Right lobe of liver (tissue), 6 donors: ENCODE measurements around the gene PACS2. TPM values are rescaled to one million over a fixed set of nuclear protein-coding genes. Genes with fewer than 3 reads are reported as not detected.
A peak's percentile ranks its signal among the peaks of the same experiment; 100 is the strongest.

Experiments used
- ATAC-seq, 4 donors: fragments of 200-7000 bp; cut with Tn5 transposase; one replicate each; pipeline ENCODE4 v1.9.1; 2020; ENCODE audit warnings: mild to moderate bottlenecking in 4 of 4, moderate library complexity in 4 of 4
- DNase-seq, 3 donors: peaks; one replicate each; pipeline ENCODE4 v3.0.0-alpha.2; 2020
- H3K27ac ChIP-seq, 3 donors: fragments of 200-600 bp; one replicate each; pipeline ENCODE4 v1.8.0; 2022
- H3K27me3 ChIP-seq, 2 donors: fragments of 200-600 bp; one replicate each; pipeline ENCODE4 v1.8.0; 2022
- H3K36me3 ChIP-seq, 4 donors: fragments of 200-600 bp; sonication (generic) in 1 of 4; one replicate each; pipeline versions ENCODE4 v1.5.1 to v1.8.0; 2017 to 2022; ENCODE audit warnings: control low read depth in 1 of 4
- H3K4me1 ChIP-seq, 4 donors: fragments of 200-600 bp; sonication (generic) in 1 of 4; one replicate each; pipeline versions ENCODE4 v1.5.1 to v1.8.0; 2017 to 2022; ENCODE audit warnings: control low read depth in 1 of 4
- H3K4me3 ChIP-seq, 3 donors: fragments of 200-600 bp; one replicate each; pipeline ENCODE4 v1.8.0; 2022
- H3K9me3 ChIP-seq, 4 donors: fragments of 200-600 bp; sonication (generic) in 1 of 4; one replicate each; pipeline versions ENCODE4 v1.5.1 to v1.8.0; 2017 to 2022; ENCODE audit warnings: control low read depth in 1 of 4
- POLR2A ChIP-seq: fragments of 450-650 bp; IDR thresholded peaks from one replicate; pipeline ENCODE4 v1.6.1; 2017; ENCODE audit warnings: antibody characterized with exemption, mild to moderate bottlenecking
- WGBS: methylation state at CpG from one replicate; pipeline ENCODE4 v1.1.6; 2018; ENCODE audit warnings: low coverage, low lambda C conversion rate; ENCODE audit not compliant: insufficient coverage; ENCODE audit errors: missing lambda C conversion rate; 5-methylcytosine and 5-hydroxymethylcytosine counted together
- intact Hi-C, 2 donors: fragments of 100-400 bp; cut with DNase I; formaldehyde crosslinking; loops; one replicate each; pipeline versions ENCODE4 v1.11.2 to v1.14.1; 2022
- total RNA-seq, 6 experiments: library from RNA; depleted of rRNA in 2 of 6; stranded (reverse); fragments of >200 nt in 2 of 6; fragmentation: NEBNext Ultra II Directional in 3 of 6; extraction: Animal tissue kit (Norgen Biotek cat#: 25700) in 3 of 6; gene quantifications; one replicate each; pipeline versions ENCODE4 v1.1.0 to v1.2.4, GENCODE V29; 2016 to 2023
- TF ChIP-seq, protein P1 (sequence below), 4 donors: fragments of 200-600 bp in 3 of 4; fragments of 450-650 bp in 1 of 4; IDR thresholded peaks; one replicate each; pipeline versions ENCODE4 v1.5.1 to v1.8.0; 2016 to 2022; ENCODE audit warnings: antibody characterized with exemption in 4 of 4, mild to moderate bottlenecking in 2 of 4
- donor health status: DM: no; HTN: yes; CAD: no.
- donor health status: DM: no; HTN: no; CAD: no.
- donor health status: DM: no; HTN: no; CAD: no.
- donor health status: DM: no; HTN: yes; CAD: no.
- donor health status: DM: no; HTN: yes; CAD: no.

The PACS2 gene
- total RNA-seq, 6 experiments from 2014 or later = 19.8 to 26.7 (median 21.5) TPM

DNA sequence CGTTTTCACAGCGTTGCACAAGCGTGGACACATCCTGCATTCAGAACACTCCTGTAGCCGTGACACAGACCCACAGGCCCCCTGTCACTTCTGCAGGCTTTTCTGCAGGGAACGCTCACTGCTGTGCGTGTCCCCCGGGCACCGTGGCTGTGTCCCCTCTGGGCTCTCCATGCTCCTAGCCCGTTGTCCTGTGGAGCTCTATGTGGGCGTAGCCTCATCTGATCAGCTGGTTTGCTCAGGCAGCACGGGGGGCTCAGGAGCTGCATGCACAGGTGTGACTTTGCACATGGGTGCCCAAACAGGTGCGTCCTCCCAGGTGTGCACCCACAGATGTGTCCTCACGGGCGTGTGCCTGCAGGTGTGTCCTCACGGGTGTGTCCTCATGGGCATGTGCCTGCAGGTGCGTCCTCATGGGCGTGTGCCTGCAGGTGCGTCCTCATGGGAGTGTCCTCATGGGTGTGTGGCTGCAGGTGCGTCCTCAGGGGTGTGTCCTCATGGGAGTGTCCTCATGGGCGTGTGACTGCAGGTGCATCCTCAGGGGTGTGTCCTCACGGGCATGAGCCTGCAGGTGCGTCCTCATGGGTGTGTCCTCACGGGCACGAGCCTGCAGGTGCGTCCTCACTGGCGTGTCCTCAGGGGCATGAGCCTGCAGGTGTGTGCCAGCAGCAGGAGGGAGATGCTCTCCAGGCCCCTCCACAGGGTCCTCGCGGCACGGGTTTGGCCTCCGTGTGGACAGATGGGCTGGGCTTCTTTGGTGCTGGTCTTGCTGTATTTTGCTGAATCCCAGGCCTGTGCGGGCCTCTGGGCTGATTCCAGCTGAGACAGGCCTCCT lies 122.6 kb downstream of the PACS2 start:
- no peak for ATAC-seq

DNA sequence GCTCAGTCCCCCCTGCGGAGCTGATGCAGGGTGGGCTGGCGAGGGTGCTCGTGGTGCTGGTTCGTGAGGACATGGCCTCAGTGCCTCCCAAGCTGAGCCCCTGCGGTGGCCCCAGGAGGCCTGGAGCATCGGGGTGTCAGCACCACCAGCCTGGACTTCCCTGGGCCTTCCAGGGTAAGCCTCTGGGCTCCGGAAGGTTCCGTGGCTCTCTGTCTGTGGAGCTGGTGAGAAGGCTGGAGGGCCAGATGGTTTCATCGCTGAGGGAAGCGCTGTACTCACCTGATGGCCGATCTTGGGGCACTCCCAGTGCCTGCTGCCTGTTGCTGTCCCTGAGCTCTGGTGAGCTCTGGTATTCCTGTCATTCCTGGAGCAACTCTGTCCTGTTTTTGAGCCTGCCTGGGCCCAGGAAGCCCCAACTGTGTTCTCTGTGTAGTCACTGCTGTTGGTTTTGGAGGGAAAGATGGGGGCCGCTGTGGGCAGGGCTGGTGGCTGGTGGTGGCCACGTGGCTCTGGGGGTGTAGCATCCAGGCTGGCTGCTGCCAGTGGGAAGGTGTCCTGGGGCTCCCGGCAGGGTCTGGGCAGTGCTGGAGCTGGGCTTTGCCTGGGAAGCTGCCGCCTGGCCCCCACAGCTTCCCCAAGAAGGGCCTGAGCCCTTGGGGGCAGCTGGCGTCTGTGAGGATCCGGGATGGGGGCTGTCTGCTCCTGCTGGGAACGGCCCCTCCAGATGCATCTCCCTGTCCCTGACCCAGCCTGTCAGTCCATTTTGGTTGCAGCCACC lies 123.4 kb downstream of the PACS2 start:
- TF ChIP-seq, protein P1, sequence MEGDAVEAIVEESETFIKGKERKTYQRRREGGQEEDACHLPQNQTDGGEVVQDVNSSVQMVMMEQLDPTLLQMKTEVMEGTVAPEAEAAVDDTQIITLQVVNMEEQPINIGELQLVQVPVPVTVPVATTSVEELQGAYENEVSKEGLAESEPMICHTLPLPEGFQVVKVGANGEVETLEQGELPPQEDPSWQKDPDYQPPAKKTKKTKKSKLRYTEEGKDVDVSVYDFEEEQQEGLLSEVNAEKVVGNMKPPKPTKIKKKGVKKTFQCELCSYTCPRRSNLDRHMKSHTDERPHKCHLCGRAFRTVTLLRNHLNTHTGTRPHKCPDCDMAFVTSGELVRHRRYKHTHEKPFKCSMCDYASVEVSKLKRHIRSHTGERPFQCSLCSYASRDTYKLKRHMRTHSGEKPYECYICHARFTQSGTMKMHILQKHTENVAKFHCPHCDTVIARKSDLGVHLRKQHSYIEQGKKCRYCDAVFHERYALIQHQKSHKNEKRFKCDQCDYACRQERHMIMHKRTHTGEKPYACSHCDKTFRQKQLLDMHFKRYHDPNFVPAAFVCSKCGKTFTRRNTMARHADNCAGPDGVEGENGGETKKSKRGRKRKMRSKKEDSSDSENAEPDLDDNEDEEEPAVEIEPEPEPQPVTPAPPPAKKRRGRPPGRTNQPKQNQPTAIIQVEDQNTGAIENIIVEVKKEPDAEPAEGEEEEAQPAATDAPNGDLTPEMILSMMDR (IDR thresholded peaks at IDR 0.05) = no peak
- TF ChIP-seq POLR2A = no peak

More for the DNA sequence above, 122.6 kb downstream of the PACS2 start:
- Histone ChIP-seq H3K9me3 (no peaks in the 10 kb centered on the region), H3K4me3 (no peak overlapping the region), H3K36me3 (no peaks in the 10 kb centered on the region), H3K27me3 (no peaks in the 10 kb centered on the region), H3K27ac (no peak overlapping the region), H3K4me1 (peaks cover 0 to 18% (median 9%) of the 10 kb centered on the region in 4 donors)
- WGBS = 93% methylated on average over 9 of the region's 31 CpGs
- TF ChIP-seq, protein P1 (IDR thresholded peaks at IDR 0.05) = no peak
- no peak for TF ChIP-seq POLR2A
- intact Hi-C loops = no loop called here
- DNase-seq = peak in 1 of 3 donors; percentile 42

DNA sequence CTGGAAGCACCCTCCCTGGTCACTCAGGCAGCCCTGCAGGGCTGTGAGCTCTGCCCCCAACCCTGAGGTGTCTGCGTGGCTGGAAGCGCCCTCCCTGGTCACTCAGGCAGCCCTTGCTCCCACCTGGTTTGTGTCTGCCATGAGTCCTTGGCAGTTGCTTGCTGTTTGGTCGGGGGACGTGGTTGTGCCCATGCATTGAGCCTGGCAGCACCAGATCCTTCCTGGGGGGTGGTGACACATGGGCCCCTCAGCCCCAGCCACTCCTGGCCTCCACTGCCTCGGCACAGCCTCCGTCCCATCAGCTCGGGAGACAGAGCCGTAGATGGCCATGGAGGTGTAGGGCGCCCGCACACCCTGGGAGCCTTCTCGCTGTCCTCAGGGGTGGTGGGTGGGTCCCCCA lies 124.6 kb downstream of the PACS2 start:
- Histone ChIP-seq H3K36me3 (no peaks in the 10 kb centered on the region), H3K27me3 (no peaks in the 10 kb centered on the region), H3K4me1 (peaks cover 0 to 4% (median 0%) of the 10 kb centered on the region in 4 donors), H3K27ac (no peak overlapping the region), H3K4me3 (no peak overlapping the region), H3K9me3 (no peaks in the 10 kb centered on the region)
- WGBS = 89% methylated on average over 5 of the region's 11 CpGs
- intact Hi-C loops = no loop called here
- TF ChIP-seq POLR2A = no peak
- TF ChIP-seq, protein P1 (IDR thresholded peaks at IDR 0.05) = no peak
- ATAC-seq = peak in 1 of 4 donors; percentile 19
- no peak for DNase-seq

More for the DNA sequence above, 123.4 kb downstream of the PACS2 start:
- Histone ChIP-seq H3K4me3 (no peak overlapping the region), H3K27ac (no peak overlapping the region), H3K9me3 (no peaks in the 10 kb centered on the region), H3K27me3 (no peaks in the 10 kb centered on the region), H3K4me1 (peaks cover 0 to 10% (median 5%) of the 10 kb centered on the region in 4 donors), H3K36me3 (no peaks in the 10 kb centered on the region)
- intact Hi-C loops = no loop called here
- ATAC-seq = no peak
- WGBS = no CpG with 5 or more reads among the region's 18 CpGs
- no peak for DNase-seq

DNA sequence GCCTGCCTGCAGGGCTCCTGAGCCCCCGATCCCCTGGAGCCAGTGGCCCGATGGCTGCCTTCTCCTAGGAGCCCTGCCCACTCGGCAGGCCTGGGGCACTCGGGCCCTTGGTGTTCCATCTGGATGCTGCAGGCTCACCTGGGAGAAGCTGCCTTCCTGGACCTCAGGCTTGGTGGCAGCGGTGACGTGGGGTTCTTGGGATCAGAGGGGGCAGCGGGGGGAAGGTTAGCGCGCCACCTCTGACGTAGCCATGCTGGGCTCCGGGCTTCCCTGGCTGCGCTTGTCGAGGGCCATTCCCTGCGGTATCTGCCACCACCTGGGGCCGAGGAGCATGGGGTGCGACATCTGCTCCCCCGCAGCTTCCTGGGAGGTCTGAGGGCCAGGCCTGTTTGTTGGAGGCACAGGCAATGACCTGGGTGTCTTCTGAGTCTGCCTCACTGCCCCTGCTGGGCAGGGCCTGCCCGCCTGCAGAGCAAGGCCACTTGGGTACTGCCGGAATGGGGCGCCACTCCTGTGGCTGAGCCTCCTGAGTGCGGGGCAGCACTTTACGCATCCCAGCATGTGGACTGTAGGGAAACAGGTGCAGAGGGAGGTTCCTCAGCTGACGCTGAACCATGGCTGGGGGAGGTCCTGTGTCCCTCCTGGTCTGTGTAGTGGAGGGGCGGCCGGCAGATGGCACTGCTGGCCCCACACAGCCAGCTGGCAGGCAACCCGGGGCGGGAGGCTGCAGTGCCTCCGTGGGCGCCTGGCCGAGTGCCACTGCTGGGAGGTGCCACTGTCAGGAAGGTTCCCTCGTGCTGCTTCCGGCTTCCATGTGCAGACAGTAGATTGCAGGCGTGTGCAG lies 125.4 kb downstream of the PACS2 start:
- peak; percentile 50 to 65 (median 53) for DNase-seq
- H3K36me3 ChIP-seq = no peaks in the 10 kb centered on the region
- TF ChIP-seq POLR2A = no peak
- TF ChIP-seq, protein P1 (IDR thresholded peaks at IDR 0.05) = peak in 3 of 4 donors; percentile 9 to 24 (median 21)
- WGBS = 60% methylated on average over 3 of the region's 33 CpGs
- H3K27me3 ChIP-seq = no peaks in the 10 kb centered on the region
- ATAC-seq = peak; percentile 25 to 75 (median 55)
- peaks cover 0 to 2% (median 0%) of the 10 kb centered on the region in 4 donors for H3K4me1 ChIP-seq
- H3K27ac ChIP-seq = no peak overlapping the region
- intact Hi-C loops = no loop called here
- no peaks in the 10 kb centered on the region for H3K9me3 ChIP-seq
- H3K4me3 ChIP-seq = no peak overlapping the region
